K562 (cell line): ENCODE measurements around the gene ZMYND8. TPM values are rescaled to one million over a fixed set of nuclear protein-coding genes. Genes with fewer than 3 reads are reported as not detected.

Source experiments
- BDP1 ChIP-seq: IDR thresholded peaks from 3 replicates; pipeline ENCODE4 v1.6.1; 2011; ENCODE audit not compliant: insufficient read length, insufficient read depth
- BMI1 ChIP-seq: fragments of 150-350 bp; IDR thresholded peaks from 2 replicates; pipeline ENCODE4 v1.6.1; 2014; ENCODE audit warnings: low read length
- CBX2 ChIP-seq: fragments of 200-600 bp; sonication (generic); IDR thresholded peaks from one replicate; pipeline ENCODE4 v1.6.1; 2012; ENCODE audit warnings: mild to moderate bottlenecking, low read length, inconsistent platforms; ENCODE audit not compliant: insufficient read depth, poor library complexity, severe bottlenecking
- CBX8 ChIP-seq: fragments of 200-600 bp; sonication (generic); IDR thresholded peaks from 2 replicates; pipeline ENCODE4 v1.6.1; 2012; ENCODE audit warnings: borderline replicate concordance, mixed run types, low read depth, mild to moderate bottlenecking, moderate library complexity, mixed read lengths, low read length, control low read depth, inconsistent platforms; ENCODE audit not compliant: poor library complexity, severe bottlenecking; ENCODE audit errors: extremely low read depth
- CCAR2 ChIP-seq: fragments of 200-400 bp; formaldehyde crosslinking; IDR thresholded peaks from 2 replicates; pipeline ENCODE4 v1.6.1; 2017; ENCODE audit warnings: mild to moderate bottlenecking, low read depth, low read length
- CREB3 ChIP-seq: fragments of 450-650 bp; conservative IDR thresholded peaks from 2 replicates; pipeline ENCODE4 v1.6.1; 2016; ENCODE audit warnings: missing genetic modification characterization, low read depth, mild to moderate bottlenecking, missing compliant biosample characterization, moderate library complexity
- ESRRA ChIP-seq: fragments of 450-650 bp; IDR thresholded peaks from 2 replicates; pipeline ENCODE4 v1.6.1; 2014; ENCODE audit warnings: low read depth, mild to moderate bottlenecking, moderate library complexity, borderline replicate concordance
- EWSR1 ChIP-seq: fragments of 450-650 bp; IDR thresholded peaks from 2 replicates; pipeline ENCODE4 v1.6.1; 2018; ENCODE audit warnings: borderline replicate concordance, mild to moderate bottlenecking, low read depth, moderate library complexity; ENCODE audit not compliant: partially characterized antibody
- FIP1L1 ChIP-seq: fragments of 200-400 bp; formaldehyde crosslinking; IDR thresholded peaks from 2 replicates; pipeline ENCODE4 v1.6.1; 2018; ENCODE audit warnings: mild to moderate bottlenecking, low read depth, low read length; ENCODE audit not compliant: poor library complexity, severe bottlenecking
- FOXO4 ChIP-seq: fragments of 450-650 bp; formaldehyde crosslinking; IDR thresholded peaks from 2 replicates; pipeline ENCODE4 v1.4.0; 2020; ENCODE audit warnings: mild to moderate bottlenecking, moderate library complexity
- HIVEP1 ChIP-seq: fragments of 250-450 bp; sonication (Bioruptor Pico); IDR thresholded peaks from 2 replicates; pipeline ENCODE4 v1.4.0; 2020; ENCODE audit warnings: mild to moderate bottlenecking
- MLLT1 ChIP-seq, 2 experiments: fragments of 450-650 bp; IDR thresholded peaks; 2 replicates each; pipeline ENCODE4 v1.6.1; 2016
- NR2F6 ChIP-seq: fragments of 450-650 bp; formaldehyde crosslinking; IDR thresholded peaks from 2 replicates; pipeline ENCODE4 v1.4.0; 2020; ENCODE audit warnings: mild to moderate bottlenecking
- PHB2 ChIP-seq: fragments of 450-650 bp; IDR thresholded peaks from 2 replicates; pipeline ENCODE4 v1.6.1; 2017; ENCODE audit warnings: low read depth
- PTBP1 ChIP-seq: fragments of 200-400 bp; formaldehyde crosslinking; IDR thresholded peaks from 2 replicates; pipeline ENCODE4 v1.6.1; 2017; ENCODE audit warnings: low read depth, low read length
- RFX7 ChIP-seq: fragments of 250-450 bp; sonication (Bioruptor Pico); IDR thresholded peaks from 2 replicates; pipeline ENCODE4 v1.5.1; 2021; ENCODE audit warnings: mild to moderate bottlenecking
- RUNX1 ChIP-seq: sonication (generic); IDR thresholded peaks from 2 replicates; pipeline ENCODE4 v1.6.1; 2016; ENCODE audit warnings: antibody characterized with exemption, low read depth
- STAG1 ChIP-seq: sonication (generic); formaldehyde crosslinking; IDR thresholded peaks from 2 replicates; pipeline ENCODE4 v1.5.0; 2020; ENCODE audit warnings: missing genetic modification reagents, borderline replicate concordance
- ZKSCAN3 ChIP-seq: fragments of 250-450 bp; sonication (Bioruptor Pico); IDR thresholded peaks from 2 replicates; pipeline ENCODE4 v1.4.0; 2020
- ZNF436 ChIP-seq: fragments of 250-450, 450-650 bp; sonication (Bioruptor Pico); formaldehyde crosslinking; IDR thresholded peaks from 2 replicates; pipeline ENCODE4 v1.7.0; 2020; ENCODE audit warnings: mild to moderate bottlenecking
- ZNF644 ChIP-seq: fragments of 200-800 bp; sonication (Bioruptor generic); IDR thresholded peaks from 2 replicates; pipeline ENCODE4 v1.6.1; 2016; ENCODE audit warnings: low read depth, missing genetic modification characterization, missing compliant biosample characterization
- ZNF695 ChIP-seq: fragments of 450-650 bp; formaldehyde crosslinking; IDR thresholded peaks from 2 replicates; pipeline ENCODE4 v1.4.0; 2020; ENCODE audit warnings: mild to moderate bottlenecking, moderate library complexity
- ZNF79 ChIP-seq: fragments of 250-450 bp; sonication (Bioruptor Pico); IDR thresholded peaks from 2 replicates; pipeline ENCODE4 v1.4.0; 2020; ENCODE audit warnings: low read depth, mild to moderate bottlenecking, moderate library complexity
- polyA plus RNA-seq, 8 experiments: library from polyadenylated mRNA; depleted of rRNA in 4 of 8; stranded (reverse) in 5 of 8; unstranded in 3 of 8; fragments of >200 nt; fragmentation: Nextera tagmentation in 2 of 8; fragmentation: Illumina TruSeq in 1 of 8; extraction: Ambion mirVana in 2 of 8; extraction: Trizol in 1 of 8; gene quantifications; 2 replicates each; pipeline versions ENCODE4 v1.2.1 to v1.2.3, GENCODE V29; 2011 to 2014; ENCODE audit warnings: inconsistent platforms in 1 of 8, missing spikeins in 1 of 8
- total RNA-seq, 7 experiments: library from RNA; depleted of rRNA in 6 of 7; stranded (reverse); fragments of >200 nt in 6 of 7; fragmentation: Illumina TruSeq in 2 of 7; extraction: Trizol in 2 of 7; gene quantifications; 2 replicates each; pipeline versions ENCODE4 v1.2.1 to v1.2.3, GENCODE V29; 2011 to 2021; ENCODE audit warnings: low replicate concordance in 1 of 7
- TF ChIP-seq, protein P1 (sequence below): fragments of 250-450 bp; sonication (Bioruptor Pico); IDR thresholded peaks from 2 replicates; pipeline ENCODE4 v1.4.0; 2020

Gene ZMYND8
- total and polyA plus RNA-seq, 9 of the 15 experiments (the other 6 are each of a cell fraction or from before 2014, with no cell fraction given) = 31.8 to 148 (median 71.9) TPM

DNA sequence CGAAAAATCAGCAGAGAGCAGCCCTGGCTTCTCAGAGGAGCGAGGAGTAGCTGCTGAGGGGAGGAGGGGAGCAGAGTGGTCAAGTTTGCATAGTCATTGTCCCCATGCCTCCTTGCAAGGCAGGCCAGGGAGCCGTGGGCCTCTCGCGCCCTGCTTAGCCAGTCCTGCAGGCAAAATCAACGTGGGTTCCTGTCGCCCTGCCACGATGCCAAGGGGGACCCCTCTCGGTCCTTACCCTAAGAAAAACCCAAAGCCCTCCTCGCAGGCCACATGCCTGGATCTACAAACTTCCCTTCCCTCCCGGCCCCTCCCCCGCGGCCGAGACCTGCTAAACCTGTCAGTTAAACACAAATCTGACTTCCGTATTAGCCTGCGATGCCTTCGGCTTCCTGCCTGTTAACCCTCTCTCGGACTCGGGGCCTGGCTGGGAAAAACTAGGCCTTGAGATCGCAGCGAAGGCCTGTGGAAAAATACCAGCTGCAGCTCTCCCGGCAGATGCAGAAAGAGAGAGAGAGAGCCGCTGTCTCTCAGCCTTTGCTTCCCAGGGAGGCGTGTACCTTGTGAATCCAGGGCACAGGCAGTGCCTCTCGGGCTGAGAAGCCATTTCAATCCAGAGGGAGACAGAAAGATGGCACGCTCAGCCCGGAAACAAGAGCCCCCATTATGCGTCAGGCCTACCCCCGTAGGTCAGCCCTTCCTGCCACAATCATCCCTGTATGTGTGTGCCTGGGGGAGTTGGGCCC, 968 bp upstream of the ZMYND8 start (continued):
- TF ChIP-seq MLLT1 (IDR thresholded peaks at IDR 0.05) = peak; percentile 75 to 91
- TF ChIP-seq CREB3 = peak; percentile 94
- TF ChIP-seq ZNF436 (CRISPR knock-in tag) = no peak
- TF ChIP-seq, protein P1, sequence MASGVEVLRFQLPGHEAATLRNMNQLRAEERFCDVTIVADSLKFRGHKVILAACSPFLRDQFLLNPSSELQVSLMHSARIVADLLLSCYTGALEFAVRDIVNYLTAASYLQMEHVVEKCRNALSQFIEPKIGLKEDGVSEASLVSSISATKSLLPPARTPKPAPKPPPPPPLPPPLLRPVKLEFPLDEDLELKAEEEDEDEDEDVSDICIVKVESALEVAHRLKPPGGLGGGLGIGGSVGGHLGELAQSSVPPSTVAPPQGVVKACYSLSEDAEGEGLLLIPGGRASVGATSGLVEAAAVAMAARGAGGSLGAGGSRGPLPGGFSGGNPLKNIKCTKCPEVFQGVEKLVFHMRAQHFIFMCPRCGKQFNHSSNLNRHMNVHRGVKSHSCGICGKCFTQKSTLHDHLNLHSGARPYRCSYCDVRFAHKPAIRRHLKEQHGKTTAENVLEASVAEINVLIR = 0 out of 2 replicates have a peak, but pooled peaks have one; percentile 27
- peak; percentile 44; the same call in 1 of the 2 replicates for TF ChIP-seq ESRRA
- TF ChIP-seq PHB2 = no peak
- no peak for TF ChIP-seq ZNF695
- peak; percentile 80; the same call in 1 of the 2 replicates for TF ChIP-seq HIVEP1 (CRISPR knock-in tag)
- TF ChIP-seq PTBP1 = no peak
- no peak for TF ChIP-seq NR2F6 (CRISPR knock-in tag)
- TF ChIP-seq BMI1 = no peak
- TF ChIP-seq STAG1 (CRISPR knock-in tag) = no peak
- peak; percentile 59 for TF ChIP-seq ZNF79
- TF ChIP-seq CCAR2 = no peak
- no peak for TF ChIP-seq CBX8
- TF ChIP-seq EWSR1 = no peak
- TF ChIP-seq FOXO4 (CRISPR knock-in tag) = no peak
- no peak for TF ChIP-seq FIP1L1
- 0 out of 2 replicates have a peak, but pooled peaks have one; percentile 41 for TF ChIP-seq RUNX1
- no peak for TF ChIP-seq CBX2
- TF ChIP-seq ZNF644 (tag) = peak; percentile 93
- no peak for TF ChIP-seq RFX7 (CRISPR knock-in tag)
- TF ChIP-seq ZKSCAN3 (CRISPR knock-in tag) = no peak
- TF ChIP-seq BDP1 = no peak
